Measurements from ENCODE around the gene RXRA.

Gene RXRA

DNA sequence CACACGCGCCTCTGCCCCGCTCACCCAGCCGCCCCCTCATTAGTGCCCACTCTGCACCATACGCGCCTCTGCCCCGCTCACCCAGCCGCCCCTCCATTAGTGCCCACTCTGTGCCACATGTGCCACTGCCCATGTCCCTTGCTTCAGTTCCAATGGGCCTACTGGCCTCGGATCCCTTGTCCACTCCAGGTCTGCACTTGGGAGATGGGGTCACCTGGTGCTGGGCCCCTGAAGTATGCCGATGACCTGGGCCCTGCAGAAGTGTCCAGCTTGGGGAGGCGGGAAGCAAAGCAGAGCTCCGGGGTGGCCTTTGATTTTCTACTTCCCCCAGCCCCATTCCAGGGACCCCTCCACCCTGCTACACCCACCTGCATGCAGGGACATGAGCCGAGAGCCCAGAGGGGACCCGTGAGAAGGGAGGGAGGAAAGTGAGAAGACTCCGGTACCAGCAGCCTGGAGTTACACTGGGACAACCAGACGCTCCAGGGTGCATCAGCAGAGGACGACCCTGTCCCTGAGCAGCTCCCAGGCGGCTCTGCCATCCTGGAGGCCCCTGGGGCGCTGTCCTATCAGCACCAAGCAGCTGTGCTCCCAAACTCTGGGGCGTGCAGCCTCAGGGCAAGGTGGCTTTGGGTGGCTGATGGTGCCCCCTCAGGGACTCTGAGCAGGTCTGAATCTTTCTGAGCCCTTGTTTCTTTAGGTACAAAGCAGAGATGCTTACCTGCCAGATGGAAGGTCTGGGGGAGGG lies 140.8 kb downstream of the RXRA start:
- H3K4me3 ChIP-seq (ENCODE audit: low read depth, low read length) = no peak overlapping the region
- TF ChIP-seq CTCF (IDR thresholded peaks at IDR 0.05; ENCODE audit: insufficient read depth, low read length, missing control alignments) = no peak
- no peak for DNase-seq (ENCODE audit: low read depth, low spot score)
- ChIA-PET POLR2A (no interaction called here), CTCF (no interaction called here)

GRCh38 chr9:134468358-134468757 lies 142.1 kb downstream of the RXRA start:
- no peak overlapping the region for H3K4me3 ChIP-seq (ENCODE audit: low read depth, low read length)
- ChIA-PET CTCF (no interaction called here), POLR2A (no interaction called here)
- DNase-seq (ENCODE audit: low read depth, low spot score) = no peak
- no peak for TF ChIP-seq CTCF (IDR thresholded peaks at IDR 0.05; ENCODE audit: insufficient read depth, low read length, missing control alignments)

DNA sequence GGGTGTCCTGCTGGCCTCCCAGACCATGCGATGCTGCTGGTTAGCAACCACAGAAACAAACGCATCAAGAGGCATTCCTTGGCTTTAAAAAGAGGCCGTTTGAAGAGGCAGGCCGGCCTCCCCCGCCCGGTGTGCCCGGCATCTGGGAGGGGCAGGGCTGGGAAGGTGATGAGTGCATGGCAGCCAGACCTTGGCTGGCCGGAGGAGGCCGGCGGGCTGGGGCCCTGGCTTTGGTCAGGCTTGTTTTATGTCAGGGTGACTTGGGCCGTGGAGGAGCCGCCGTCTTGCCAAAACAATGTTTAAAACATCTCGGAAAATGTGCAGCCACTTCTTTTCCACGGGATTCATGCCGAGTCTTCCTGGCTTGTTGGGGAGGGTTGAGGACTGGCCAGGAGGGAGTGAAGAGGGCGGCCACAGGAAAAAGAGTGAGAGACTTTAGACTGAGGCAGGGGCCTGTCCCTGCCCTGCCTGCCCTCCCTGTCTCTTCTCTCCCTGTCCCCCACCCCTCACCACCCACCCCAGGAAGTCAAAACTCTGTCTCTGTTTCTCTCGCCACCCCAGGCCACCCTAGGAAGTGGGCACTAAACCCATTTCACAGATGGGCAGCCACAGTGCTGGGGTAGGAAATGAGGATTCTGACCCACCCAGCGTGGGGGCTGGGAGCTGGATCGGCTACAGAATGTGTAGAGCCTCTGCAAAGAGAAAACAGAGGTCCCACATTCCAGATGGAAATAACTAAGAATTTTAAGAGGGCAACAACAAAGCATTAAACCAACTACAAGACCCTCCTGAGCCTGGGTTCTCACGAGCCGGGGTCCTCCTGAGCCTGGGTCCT lies 143.0 kb downstream of the RXRA start:
- ChIA-PET POLR2A (no interaction called here), CTCF (no interaction called here)
- no peak for DNase-seq (ENCODE audit: low read depth, low spot score)
- no peak overlapping the region for H3K4me3 ChIP-seq (ENCODE audit: low read depth, low read length)
- no peak for TF ChIP-seq CTCF (IDR thresholded peaks at IDR 0.05; ENCODE audit: insufficient read depth, low read length, missing control alignments)

DNA sequence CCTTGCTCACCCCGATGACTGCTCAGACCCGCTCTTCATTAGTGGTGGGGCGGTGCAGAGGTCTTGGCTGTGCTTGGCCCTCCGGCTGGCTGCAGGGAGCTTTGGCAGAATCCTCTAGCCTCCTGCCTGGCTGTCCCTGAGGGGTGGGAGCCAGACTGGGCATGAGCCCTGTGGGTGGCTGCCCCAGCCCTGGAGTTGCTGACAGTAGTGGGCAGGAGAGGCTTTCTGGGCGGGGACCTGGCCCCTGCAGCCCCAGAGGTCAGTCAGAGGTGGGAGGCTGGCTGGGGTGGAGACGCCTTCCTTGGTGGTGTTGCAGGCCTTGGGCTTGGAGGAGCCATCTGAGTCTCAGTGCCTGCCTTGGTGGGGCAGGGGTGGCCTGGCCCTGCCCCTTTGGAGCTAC lies 146.0 kb downstream of the RXRA start:
- DNase-seq (ENCODE audit: low read depth, low spot score) = no peak
- H3K4me3 ChIP-seq (ENCODE audit: low read depth, low read length) = no peak overlapping the region
- ChIA-PET POLR2A (no interaction called here), CTCF (interaction anchor here (1.0 kb wide), 1 partner anchor 12 kb away, joined by 3 read pairs; no protein-coding TSS in a partner anchor)
- no peak for TF ChIP-seq CTCF (IDR thresholded peaks at IDR 0.05; ENCODE audit: insufficient read depth, low read length, missing control alignments)

DNA sequence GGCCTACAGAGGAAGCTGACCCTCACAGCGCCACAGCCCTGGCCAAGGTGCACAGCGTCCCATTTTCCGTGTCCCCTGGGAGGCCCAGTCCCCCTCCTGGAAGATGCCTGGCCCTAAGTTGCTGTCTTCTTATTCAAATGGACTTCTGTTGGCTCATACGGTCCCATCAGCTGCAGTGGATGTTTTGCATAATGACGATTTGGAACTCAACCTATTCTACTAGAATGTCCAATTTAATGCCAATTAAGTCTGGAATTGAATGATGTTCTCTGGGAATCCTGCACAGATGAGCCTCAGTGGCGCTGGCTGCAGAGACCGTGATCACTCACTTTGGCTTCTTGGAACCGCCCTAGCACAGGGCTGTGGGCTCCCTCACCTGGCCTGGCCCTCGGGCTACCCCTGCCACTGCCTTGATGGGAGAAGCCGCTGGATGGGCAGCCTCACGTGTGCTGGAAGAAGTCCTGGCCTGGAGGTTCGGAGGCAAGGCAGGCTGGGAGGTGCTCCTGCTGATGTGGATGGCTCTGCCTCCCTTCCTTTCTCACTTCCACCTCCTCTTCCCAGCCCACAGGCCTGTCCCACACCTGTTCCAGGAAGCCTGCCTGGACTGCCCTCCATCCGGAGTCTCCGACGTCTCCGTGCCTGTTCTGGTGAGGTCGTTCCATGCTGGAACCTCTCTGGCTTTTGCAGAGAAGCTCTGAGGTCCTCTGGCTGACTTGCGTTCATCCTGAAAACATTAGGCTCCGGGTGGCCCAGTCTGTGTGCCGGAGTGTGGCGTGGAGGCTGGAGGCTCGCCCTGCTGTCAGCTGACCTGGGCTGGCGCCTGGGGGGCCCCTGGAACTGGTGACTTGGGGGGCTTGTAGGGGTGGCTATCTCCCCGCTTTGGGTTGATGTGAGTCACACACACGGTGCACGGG lies 147.1 kb downstream of the RXRA start:
- CTCF ChIA-PET = no interaction called here
- no peak for TF ChIP-seq CTCF (IDR thresholded peaks at IDR 0.05; ENCODE audit: insufficient read depth, low read length, missing control alignments)
- POLR2A ChIA-PET = interaction anchor here (0.9 to 1.6 kb wide), 4 partner anchors 14 to 176 kb away, joined by 3 to 4 read pairs (median 4); no protein-coding TSS in a partner anchor

More for the DNA sequence above, 147.1 kb downstream of the RXRA start:
- H3K4me3 ChIP-seq (ENCODE audit: low read depth, low read length) = no peak overlapping the region
- no peak for DNase-seq (ENCODE audit: low read depth, low spot score)
